H1 (cell line): ENCODE data around the gene FGF14. TPM values are rescaled to one million over a fixed set of nuclear protein-coding genes. Genes with fewer than 3 reads are reported as not detected.

Experiments used
- CTCF ChIA-PET: fragments of 300-600 bp; sonication (Branson Sonifier 250); formaldehyde crosslinking; loops from one replicate; lab custom pipeline; 2021; ENCODE audit not compliant: partially characterized antibody; lab: Charles Lee
- POLR2A ChIA-PET: fragments of 300-600 bp; sonication (Branson Sonifier 250); formaldehyde crosslinking; loops from one replicate; lab custom pipeline; 2021; ENCODE audit warnings: inconsistent platforms; ENCODE audit not compliant: partially characterized antibody; lab: Charles Lee
- DNase-seq, 2 experiments: peaks; one replicate each; pipeline versions ENCODE4 v3.0.0 to v3.0.0-alpha.2; 2010 to 2022; ENCODE audit warnings: low spot score in 2 of 2, low read depth in 1 of 2, mixed read lengths in 1 of 2
- FAIRE-seq: peaks from 2 replicates; lab custom pipeline; 2011; peaks lifted over from hg19 to GRCh38; lab: Jason Lieb, UNC
- H2AFZ ChIP-seq: 2 replicates; pipeline ENCODE4 v1.8.1; 2012; ENCODE audit warnings: low read length, inconsistent platforms
- H2AK5ac ChIP-seq: 2 replicates; pipeline ENCODE4 v1.6.1; 2013; ENCODE audit warnings: low read depth, low read length
- H2BK120ac ChIP-seq: replicated peaks from 2 replicates; pipeline ENCODE3; 2013; ENCODE audit warnings: low read depth, low read length, inconsistent platforms
- H2BK12ac ChIP-seq: 2 replicates; pipeline ENCODE4 v1.6.1; 2013; ENCODE audit warnings: low read depth, low read length
- H2BK15ac ChIP-seq: 2 replicates; pipeline ENCODE4 v1.6.1; 2013; ENCODE audit warnings: low read length
- H2BK20ac ChIP-seq: 2 replicates; pipeline ENCODE4 v1.6.1; 2013; ENCODE audit warnings: low read length
- H2BK5ac ChIP-seq: 2 replicates; pipeline ENCODE4 v1.6.1; 2013; ENCODE audit warnings: low read depth, low read length
- H3K14ac ChIP-seq: 2 replicates; pipeline ENCODE4 v1.6.1; 2013; ENCODE audit warnings: inconsistent platforms; ENCODE audit not compliant: insufficient read length
- H3K18ac ChIP-seq: 2 replicates; pipeline ENCODE4 v1.6.1; 2013; ENCODE audit warnings: low read length; ENCODE audit errors: extremely low read depth
- H3K23ac ChIP-seq: 2 replicates; pipeline ENCODE4 v1.6.1; 2013; ENCODE audit warnings: inconsistent platforms; ENCODE audit not compliant: insufficient read length
- H3K23me2 ChIP-seq: 2 replicates; pipeline ENCODE4 v1.6.1; 2013; ENCODE audit warnings: low read depth, low read length
- H3K27ac ChIP-seq: 2 replicates; pipeline ENCODE4 v1.6.1; 2011; ENCODE audit warnings: low read depth, low read length, inconsistent platforms
- H3K27me3 ChIP-seq, 4 experiments: replicated peaks in 1 of 4; 1 replicate in 1 of 4; 2 replicates in 3 of 4; pipeline versions ENCODE4 v1.6.1 to v1.8.1; 2011 to 2013; ENCODE audit warnings: low read length in 3 of 4, mild to moderate bottlenecking in 3 of 4, inconsistent platforms in 2 of 4, mixed read lengths in 2 of 4, moderate library complexity in 1 of 4; ENCODE audit not compliant: control insufficient read depth in 3 of 4, insufficient read depth in 3 of 4; ENCODE audit errors: extremely low read depth in 1 of 4
- H3K36me3 ChIP-seq, 4 experiments: 2 replicates each; pipeline versions ENCODE4 v1.6.1 to v1.8.1; 2011 to 2013; ENCODE audit warnings: mild to moderate bottlenecking in 4 of 4, low read length in 3 of 4, moderate library complexity in 2 of 4, control low read depth in 1 of 4, inconsistent platforms in 1 of 4; ENCODE audit not compliant: insufficient read depth in 4 of 4, control insufficient read depth in 2 of 4
- H3K4ac ChIP-seq: replicated peaks from 2 replicates; pipeline ENCODE3; 2013; ENCODE audit warnings: low read length, low read depth, mixed read lengths, inconsistent platforms; ENCODE audit not compliant: insufficient read length
- H3K4me1 ChIP-seq, 4 experiments: replicated peaks in 1 of 4; 1 replicate in 1 of 4; 2 replicates in 3 of 4; pipeline versions ENCODE4 v1.6.1 to v1.8.1; 2011 to 2013; ENCODE audit warnings: low read length in 3 of 4, inconsistent platforms in 2 of 4, mixed read lengths in 1 of 4; ENCODE audit not compliant: insufficient read depth in 4 of 4, control insufficient read depth in 3 of 4
- H3K4me2 ChIP-seq, 2 experiments: 2 replicates each; pipeline versions ENCODE4 v1.6.1 to v1.8.1; 2011 to 2013; ENCODE audit warnings: low read depth in 2 of 2, low read length in 2 of 2, control low read depth in 1 of 2, inconsistent platforms in 1 of 2, mild to moderate bottlenecking in 1 of 2; ENCODE audit not compliant: insufficient read depth in 1 of 2
- H3K4me3 ChIP-seq, 4 experiments: fragments of 200-600, 300-600 bp in 1 of 4; sonication (generic), shearing (Covaris generic), sonication (Bioruptor Twin) in 1 of 4; 2 replicates each; pipeline versions ENCODE4 v1.5.1 to v1.8.1; 2011 to 2016; ENCODE audit warnings: low read length in 4 of 4, low read depth in 3 of 4, control low read depth in 2 of 4, inconsistent platforms in 2 of 4, mild to moderate bottlenecking in 2 of 4, mixed read lengths in 1 of 4, moderate library complexity in 1 of 4; ENCODE audit not compliant: insufficient read depth in 2 of 4; ENCODE audit errors: extremely low read depth in 1 of 4
- H3K56ac ChIP-seq: replicated peaks from 2 replicates; pipeline ENCODE3; 2013; ENCODE audit warnings: low read depth, mild to moderate bottlenecking, mixed read lengths, low read length, inconsistent platforms; ENCODE audit not compliant: insufficient read length
- H3K79me1 ChIP-seq: 2 replicates; pipeline ENCODE4 v1.6.1; 2013; ENCODE audit warnings: low read depth, low read length, control low read depth
- H3K79me2 ChIP-seq, 2 experiments: 2 replicates each; pipeline versions ENCODE4 v1.6.1 to v1.8.1; 2012 to 2013; ENCODE audit warnings: low read length in 2 of 2, mild to moderate bottlenecking in 2 of 2, inconsistent platforms in 1 of 2; ENCODE audit not compliant: insufficient read depth in 2 of 2, control insufficient read depth in 1 of 2
- H3K9ac ChIP-seq, 4 experiments: replicated peaks in 1 of 4; 1 replicate in 1 of 4; 2 replicates in 3 of 4; pipeline versions ENCODE4 v1.6.1 to v1.8.1; 2011 to 2013; ENCODE audit warnings: low read depth in 3 of 4, low read length in 3 of 4, control low read depth in 2 of 4, mild to moderate bottlenecking in 2 of 4, moderate library complexity in 2 of 4, inconsistent platforms in 1 of 4; ENCODE audit errors: extremely low read depth in 1 of 4
- H3K9me3 ChIP-seq, 2 experiments: 2 replicates each; pipeline versions ENCODE4 v1.6.1 to v1.8.1; 2012 to 2013; ENCODE audit warnings: mild to moderate bottlenecking in 2 of 2, moderate library complexity in 2 of 2, control low read depth in 1 of 2, inconsistent platforms in 1 of 2, low read depth in 1 of 2, low read length in 1 of 2, mixed read lengths in 1 of 2; ENCODE audit not compliant: insufficient read depth in 2 of 2
- H4K20me1 ChIP-seq, 2 experiments: replicated peaks in 1 of 2; 2 replicates each; pipeline versions ENCODE3 to v1.8.1; 2011 to 2013; ENCODE audit warnings: inconsistent platforms in 2 of 2, low read length in 2 of 2, mild to moderate bottlenecking in 1 of 2; ENCODE audit not compliant: insufficient read depth in 2 of 2, control insufficient read depth in 1 of 2
- H4K5ac ChIP-seq: 2 replicates; pipeline ENCODE4 v1.6.1; 2013; ENCODE audit warnings: low read length, low read depth, mixed read lengths, inconsistent platforms; ENCODE audit not compliant: insufficient read length
- H4K8ac ChIP-seq: 2 replicates; pipeline ENCODE4 v1.8.0; 2013; ENCODE audit warnings: mild to moderate bottlenecking, moderate library complexity, low read length, inconsistent platforms; ENCODE audit not compliant: insufficient read depth; ENCODE audit errors: extremely low read depth
- H4K91ac ChIP-seq: replicated peaks from 2 replicates; pipeline ENCODE3; 2013; ENCODE audit warnings: low read length, mixed read lengths, inconsistent platforms; ENCODE audit not compliant: insufficient read length
- BACH1 ChIP-seq: IDR thresholded peaks from 2 replicates; pipeline ENCODE4 v1.6.1; 2012; ENCODE audit warnings: low read length, improper control_type of control experiment
- CBX5 ChIP-seq: fragments of 300-800, 300-1000 bp; sonication (generic); IDR thresholded peaks from 2 replicates; pipeline ENCODE4 v1.7.1; 2016; ENCODE audit warnings: antibody characterized with exemption, low read length, low read depth
- CHD2 ChIP-seq: IDR thresholded peaks from 2 replicates; pipeline ENCODE4 v1.6.1; 2012; ENCODE audit warnings: low read length, improper control_type of control experiment
- EZH2 ChIP-seq: fragments of 200-600 bp; sonication (generic); IDR thresholded peaks from 2 replicates; pipeline ENCODE4 v1.7.1; 2012; ENCODE audit warnings: low read depth, mild to moderate bottlenecking, moderate library complexity, low read length, inconsistent platforms; ENCODE audit not compliant: severe bottlenecking
- GABPA ChIP-seq: IDR thresholded peaks from 2 replicates; pipeline ENCODE4 v1.6.1; 2011; ENCODE audit warnings: mild to moderate bottlenecking, low read length, moderate library complexity, borderline replicate concordance; ENCODE audit not compliant: insufficient read depth
- GTF2F1 ChIP-seq: IDR thresholded peaks from 2 replicates; pipeline ENCODE4 v1.6.1; 2012; ENCODE audit warnings: low read depth, low read length, improper control_type of control experiment, borderline replicate concordance
- POLR2A ChIP-seq, 2 experiments: IDR thresholded peaks; 1 replicate in 1 of 2; 2 replicates in 1 of 2; pipeline ENCODE4 v1.6.1; 2011; ENCODE audit warnings: low read depth in 2 of 2, low read length in 2 of 2, mild to moderate bottlenecking in 2 of 2; ENCODE audit errors: control extremely low read depth in 1 of 2
- RBBP5 ChIP-seq: IDR thresholded peaks from 2 replicates; pipeline ENCODE4 v1.7.1; 2012; ENCODE audit warnings: low read depth, mild to moderate bottlenecking, inconsistent platforms, low read length, moderate library complexity, borderline replicate concordance
- SIN3A ChIP-seq, 2 experiments: IDR thresholded peaks in 1 of 2; conservative IDR thresholded peaks in 1 of 2; 2 replicates each; pipeline ENCODE4 v1.6.1; 2011 to 2012; ENCODE audit warnings: low read length in 2 of 2, improper control_type of control experiment in 1 of 2, low read depth in 1 of 2, mild to moderate bottlenecking in 1 of 2
- SP2 ChIP-seq: IDR thresholded peaks from 2 replicates; pipeline ENCODE4 v1.6.1; 2012; ENCODE audit warnings: mild to moderate bottlenecking, low read length, inconsistent platforms
- SP4 ChIP-seq: IDR thresholded peaks from 2 replicates; pipeline ENCODE4 v1.6.1; 2012; ENCODE audit warnings: low read length, inconsistent platforms
- TBP ChIP-seq: IDR thresholded peaks from 2 replicates; pipeline ENCODE4 v1.6.1; 2011; ENCODE audit warnings: low read depth, low read length, improper control_type of control experiment
- TEAD4 ChIP-seq: IDR thresholded peaks from 2 replicates; pipeline ENCODE4 v1.6.1; 2012; ENCODE audit warnings: low read depth, low read length, inconsistent platforms, mixed read lengths
- WGBS, 2 experiments: shearing (Covaris generic) in 1 of 2; methylation state at CpG; one replicate each; pipeline versions ENCODE4 v1.1.6 to v1.1.7; 2013 to 2015; ENCODE audit warnings: low lambda C conversion rate in 2 of 2, mixed read lengths in 2 of 2, inconsistent platforms in 1 of 2, low coverage in 1 of 2, missing lambda C conversion rate in 1 of 2; ENCODE audit not compliant: insufficient replicate concordance in 2 of 2, insufficient coverage in 1 of 2, insufficient read length in 1 of 2; ENCODE audit errors: extremely low coverage in 1 of 2, missing lambda C conversion rate in 1 of 2; 5-methylcytosine and 5-hydroxymethylcytosine counted together
- polyA plus RNA-seq, 7 experiments: library from polyadenylated mRNA; depleted of rRNA in 3 of 7; stranded (reverse) in 5 of 7; unstranded in 2 of 7; fragments of >200 nt in 5 of 7; fragments of 200-250 nt in 2 of 7; gene quantifications; 1 replicate in 5 of 7; 2 replicates in 1 of 7; 4 replicates in 1 of 7; pipeline versions ENCODE4 v1.2.1 to v1.2.3, GENCODE V29; 2011 to 2013; ENCODE audit warnings: missing spikeins in 2 of 7, mixed read lengths in 2 of 7
- total RNA-seq: library from RNA; stranded (reverse); fragmentation: NEBNext Ultra II Directional; extraction: Animal tissue kit (Norgen Biotek cat#: 25700); gene quantifications from 2 replicates; pipeline ENCODE4 v1.2.1, GENCODE V29; 2021
- TF ChIP-seq, protein P1 (sequence below): IDR thresholded peaks from 2 replicates; pipeline ENCODE4 v1.6.1; 2011; ENCODE audit warnings: low read depth, mild to moderate bottlenecking, low read length; ENCODE audit not compliant: insufficient read depth
- TF ChIP-seq, protein P2 (sequence below): IDR thresholded peaks from 2 replicates; pipeline ENCODE4 v1.6.1; 2012; ENCODE audit warnings: inconsistent platforms

FGF14 gene
- total and polyA plus RNA-seq, 2 of the 8 experiments (the other 6 are each of a cell fraction or from before 2014, with no cell fraction given) = 0.05 to 0.58 TPM

DNA sequence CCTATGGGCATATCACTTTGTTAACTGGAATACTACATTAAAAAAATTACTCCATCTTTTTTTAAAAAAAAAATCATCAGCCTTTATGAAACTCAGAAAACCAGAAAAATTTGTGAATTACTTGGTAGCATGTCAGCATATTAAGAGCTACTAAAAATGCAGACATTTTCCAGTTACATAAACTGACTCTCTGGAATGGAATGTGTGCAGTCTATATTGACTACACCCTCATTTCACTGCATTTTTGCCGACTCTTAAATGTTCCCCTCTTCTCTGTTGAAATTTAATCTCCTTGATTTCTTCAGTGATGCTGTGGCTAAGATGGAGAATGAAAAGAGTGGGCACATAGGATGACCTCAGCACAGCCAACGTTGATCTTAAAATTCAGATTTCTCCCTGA lies 555.6 kb downstream of the FGF14 start:
- H2BK15ac ChIP-seq = no peak overlapping the region
- H4K5ac ChIP-seq = no peak overlapping the region
- peaks cover 2 to 12% (median 7%) of the 10 kb centered on the region in 4 experiments; a peak in 6 of 7 replicates for H3K4me1 ChIP-seq
- H3K18ac ChIP-seq = no peak overlapping the region
- H3K4me3 ChIP-seq = no peak overlapping the region
- H2BK5ac ChIP-seq = no peak overlapping the region
- H4K8ac ChIP-seq = no peak overlapping the region
- H2BK20ac ChIP-seq = no peak overlapping the region
- H2AFZ ChIP-seq = no peak overlapping the region
- H3K79me2 ChIP-seq = no peaks in the 10 kb centered on the region
- no peaks in the 10 kb centered on the region for H3K36me3 ChIP-seq
- H4K91ac ChIP-seq = no peak overlapping the region
- H3K23ac ChIP-seq = no peak overlapping the region
- no peak overlapping the region for H3K56ac ChIP-seq
- no peaks in the 10 kb centered on the region for H4K20me1 ChIP-seq
- no peak overlapping the region for H2BK120ac ChIP-seq
- no peak overlapping the region for H2BK12ac ChIP-seq
- H3K14ac ChIP-seq = no peak overlapping the region
- no peak for FAIRE-seq
- H3K27ac ChIP-seq = no peak overlapping the region
- no peak overlapping the region for H2AK5ac ChIP-seq
- H3K23me2 ChIP-seq = no peaks in the 10 kb centered on the region
- no peak overlapping the region for H3K9ac ChIP-seq
- no peaks in the 10 kb centered on the region for H3K9me3 ChIP-seq
- DNase-seq = no peak
- no peak overlapping the region for H3K4me2 ChIP-seq
- ChIA-PET POLR2A (no interaction called here), CTCF (no interaction called here)
- TF ChIP-seq, protein P1, sequence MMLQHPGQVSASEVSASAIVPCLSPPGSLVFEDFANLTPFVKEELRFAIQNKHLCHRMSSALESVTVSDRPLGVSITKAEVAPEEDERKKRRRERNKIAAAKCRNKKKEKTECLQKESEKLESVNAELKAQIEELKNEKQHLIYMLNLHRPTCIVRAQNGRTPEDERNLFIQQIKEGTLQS = no peak
- TF ChIP-seq SP4 (no peak), SIN3A (conservative IDR thresholded peaks at IDR 0.05 in 1 of 2, IDR thresholded peaks at IDR 0.05 in 1 of 2; ENCODE audit: low read depth in 1 of 2, low read length in 2 of 2) (no peak), POLR2A (IDR thresholded peaks at IDR 0.05; ENCODE audit: control extremely low read depth in 1 of 2, low read depth in 2 of 2, low read length in 2 of 2) (no peak), GTF2F1 (no peak), GABPA (no peak), TBP (no peak), BACH1 (no peak), CBX5 (no peak), SP2 (no peak), TEAD4 (no peak), RBBP5 (no peak), EZH2 (no peak), CHD2 (no peak)
- TF ChIP-seq, protein P2, sequence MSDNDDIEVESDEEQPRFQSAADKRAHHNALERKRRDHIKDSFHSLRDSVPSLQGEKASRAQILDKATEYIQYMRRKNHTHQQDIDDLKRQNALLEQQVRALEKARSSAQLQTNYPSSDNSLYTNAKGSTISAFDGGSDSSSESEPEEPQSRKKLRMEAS = no peak
- WGBS, 2 experiments = 82% methylated on average over 2 of the region's 2 CpGs; no CpG with 5 or more reads in 1 of the 2 experiments
- H3K79me1 ChIP-seq = no peaks in the 10 kb centered on the region
- no peaks in the 10 kb centered on the region for H3K27me3 ChIP-seq
- no peak overlapping the region for H3K4ac ChIP-seq
